K562 (cell line): ENCODE data around the gene PIP5K1B. TPM values are rescaled to one million over a fixed set of nuclear protein-coding genes. Genes with fewer than 3 reads are reported as not detected.

ENCODE experiments used
- ATAC-seq: fragments of 200-7000 bp; cut with Tn5 transposase; 3 replicates; pipeline ENCODE4 v1.9.1; 2020; ENCODE audit warnings: moderate library complexity
- BruUV-seq: library from RNA; stranded (reverse); fragments of 400-500 nt; replicated peaks from 2 replicates; lab custom pipeline; 2021; lab: Mats Ljungman, UMichigan
- CTCF ChIA-PET: fragments of 300-600 bp; formaldehyde crosslinking; extraction: SDS; loops from one replicate; lab custom pipeline; 2021; ENCODE audit warnings: low intra/inter-chr PET ratio; lab: Yijun Ruan, JAX
- POLR2A ChIA-PET: fragments of 300-600, 350-650 bp; sonication (Branson Sonifier 250); formaldehyde crosslinking; extraction: SDS; loops from one replicate; lab custom pipeline; 2021; ENCODE audit warnings: antibody characterized with exemption, inconsistent platforms; lab: Yijun Ruan, JAX
- DNase-seq, 4 experiments: peaks; one replicate each; pipeline versions ENCODE4 v3.0.0 to v3.0.0-alpha.2; 2011 to 2018; ENCODE audit warnings: low spot score in 3 of 4, mixed read lengths in 3 of 4; ENCODE audit errors: extremely low read depth in 1 of 4
- FAIRE-seq: peaks from 2 replicates; lab custom pipeline; 2011; peaks lifted over from hg19 to GRCh38; lab: Jason Lieb, UNC
- H2AFZ ChIP-seq: 2 replicates; pipeline ENCODE4 v1.6.0; 2011; ENCODE audit warnings: low read depth, low read length, control low read depth, inconsistent platforms
- H3K27ac ChIP-seq: fragments of 200-600 bp; 3 replicates; pipeline ENCODE4 v1.8.0; 2011; ENCODE audit warnings: low read depth, mild to moderate bottlenecking, control low read depth, inconsistent platforms, low read length, moderate library complexity, mixed read lengths; ENCODE audit errors: extremely low read depth
- H3K27me3 ChIP-seq, 2 experiments: fragments of 300-600 bp in 1 of 2; 2 replicates in 1 of 2; 3 replicates in 1 of 2; pipeline versions ENCODE4 v1.6.0 to v1.8.0; 2011; ENCODE audit warnings: inconsistent platforms in 2 of 2, low read length in 2 of 2, mild to moderate bottlenecking in 1 of 2, mixed read lengths in 1 of 2, moderate library complexity in 1 of 2; ENCODE audit not compliant: control insufficient read depth in 2 of 2, insufficient read depth in 2 of 2
- H3K36me3 ChIP-seq: fragments of 300-600 bp; 3 replicates; pipeline ENCODE4 v1.8.0; 2011; ENCODE audit warnings: mild to moderate bottlenecking, low read length, inconsistent platforms; ENCODE audit not compliant: control insufficient read depth, insufficient read depth
- H3K4me1 ChIP-seq, 2 experiments: fragments of 200-600 bp in 1 of 2; replicated peaks in 1 of 2; 2 replicates in 1 of 2; 3 replicates in 1 of 2; pipeline versions ENCODE4 v1.5.1 to v1.8.0; 2011; ENCODE audit warnings: inconsistent platforms in 2 of 2, low read length in 2 of 2, mild to moderate bottlenecking in 1 of 2, mixed read lengths in 1 of 2, moderate library complexity in 1 of 2; ENCODE audit not compliant: control insufficient read depth in 2 of 2, insufficient read depth in 2 of 2
- H3K4me2 ChIP-seq: 2 replicates; pipeline ENCODE4 v1.6.1; 2011; ENCODE audit warnings: low read length, control low read depth, inconsistent platforms, mixed read lengths; ENCODE audit not compliant: insufficient read depth
- H3K4me3 ChIP-seq: fragments of 200-600 bp; sonication (generic), shearing (Covaris generic); 2 replicates; pipeline ENCODE4 v1.5.1; 2016; ENCODE audit warnings: control low read depth, inconsistent platforms
- H3K79me2 ChIP-seq: fragments of 200-600 bp; 3 replicates; pipeline ENCODE4 v1.8.0; 2011; ENCODE audit warnings: low read length, inconsistent platforms; ENCODE audit not compliant: control insufficient read depth, insufficient read depth
- H3K9ac ChIP-seq, 2 experiments: 2 replicates each; pipeline versions ENCODE4 v1.6.0 to v1.6.1; 2011; ENCODE audit warnings: low read depth in 2 of 2, low read length in 2 of 2, control low read depth in 1 of 2, inconsistent platforms in 1 of 2, mild to moderate bottlenecking in 1 of 2, mixed read lengths in 1 of 2; ENCODE audit not compliant: insufficient read depth in 1 of 2
- H3K9me1 ChIP-seq: one replicate; pipeline ENCODE4 v1.6.0; 2011; ENCODE audit warnings: inconsistent platforms, mild to moderate bottlenecking, low read length, moderate library complexity; ENCODE audit not compliant: control insufficient read depth, insufficient read depth
- H3K9me3 ChIP-seq: replicated peaks from 2 replicates; pipeline ENCODE4 v1.5.1; 2011; ENCODE audit warnings: low read depth, low read length, inconsistent platforms; ENCODE audit not compliant: control insufficient read depth, insufficient read depth
- H4K20me1 ChIP-seq: replicated peaks from 2 replicates; pipeline ENCODE4 v1.6.1; 2011; ENCODE audit warnings: low read length, inconsistent platforms, mixed read lengths; ENCODE audit not compliant: control insufficient read depth, insufficient read depth
- C11orf30 ChIP-seq: fragments of 450-650 bp; IDR thresholded peaks from 2 replicates; pipeline ENCODE4 v1.6.1; 2016; ENCODE audit warnings: low read depth, mild to moderate bottlenecking
- CREB5 ChIP-seq: fragments of 250-450 bp; sonication (Bioruptor Pico); IDR thresholded peaks from 2 replicates; pipeline ENCODE4 v1.5.0; 2020; ENCODE audit warnings: mild to moderate bottlenecking
- CSDE1 ChIP-seq, 2 experiments: fragments of 450-650 bp; IDR thresholded peaks; 2 replicates each; pipeline ENCODE4 v1.6.1; 2016; ENCODE audit warnings: mild to moderate bottlenecking in 1 of 2
- CTBP1 ChIP-seq: fragments of 450-650 bp; IDR thresholded peaks from 2 replicates; pipeline ENCODE4 v1.6.1; 2016; ENCODE audit warnings: borderline replicate concordance
- E2F1 ChIP-seq: sonication (generic); formaldehyde crosslinking; IDR thresholded peaks from 2 replicates; pipeline ENCODE4 v1.8.1; 2023; ENCODE audit warnings: mild to moderate bottlenecking, missing genetic modification reagents, moderate library complexity
- ETS1 ChIP-seq: conservative IDR thresholded peaks from 2 replicates; pipeline ENCODE4 v1.6.1; 2011; ENCODE audit warnings: low read depth, mild to moderate bottlenecking, low read length; ENCODE audit not compliant: control insufficient read depth
- FOXJ3 ChIP-seq: sonication (generic); formaldehyde crosslinking; IDR thresholded peaks from 2 replicates; pipeline ENCODE4 v1.4.0; 2020; ENCODE audit warnings: mild to moderate bottlenecking, missing genetic modification reagents
- KDM4B ChIP-seq, 2 experiments: fragments of 450-650 bp in 1 of 2; sonication (generic) in 1 of 2; IDR thresholded peaks; 2 replicates each; pipeline ENCODE4 v1.6.1; 2016 to 2017; ENCODE audit warnings: borderline replicate concordance in 2 of 2, antibody characterized with exemption in 1 of 2, low read depth in 1 of 2, mild to moderate bottlenecking in 1 of 2
- MAFG ChIP-seq: fragments of 450-650 bp; conservative IDR thresholded peaks from 2 replicates; pipeline ENCODE4 v1.6.1; 2016; ENCODE audit warnings: missing genetic modification characterization, missing compliant biosample characterization
- NFE2 ChIP-seq: IDR thresholded peaks from 2 replicates; pipeline ENCODE4 v1.6.1; 2014; ENCODE audit warnings: antibody characterized with exemption, low read depth
- PML ChIP-seq: IDR thresholded peaks from 2 replicates; pipeline ENCODE4 v1.6.1; 2012; ENCODE audit warnings: low read length, inconsistent platforms
- XRCC5 ChIP-seq: fragments of 200-400 bp; formaldehyde crosslinking; IDR thresholded peaks from 2 replicates; pipeline ENCODE4 v1.6.1; 2017; ENCODE audit warnings: low read depth, mild to moderate bottlenecking, low read length
- ZNF316 ChIP-seq: fragments of 450-650 bp; IDR thresholded peaks from 2 replicates; pipeline ENCODE4 v1.6.1; 2016
- ZNF699 ChIP-seq: fragments of 250-450 bp; sonication (Bioruptor Pico); IDR thresholded peaks from 2 replicates; pipeline ENCODE4 v1.8.0; 2021; ENCODE audit warnings: mild to moderate bottlenecking, moderate library complexity; ENCODE audit not compliant: insufficient replicate concordance
- WGBS: fragments of 100-300 bp; shearing (Covaris generic); methylation state at CpG from one replicate; pipeline ENCODE4 v1.1.6; 2016; ENCODE audit warnings: low coverage, mixed read lengths; ENCODE audit not compliant: insufficient coverage; ENCODE audit errors: missing lambda C conversion rate; 5-methylcytosine and 5-hydroxymethylcytosine counted together
- in situ Hi-C: fragments of 300-500 bp; cut with MboI; formaldehyde crosslinking; loops from 4 replicates; pipeline ENCODE4 v1.15.0; 2018; ENCODE audit warnings: inconsistent platforms, mixed read lengths
- intact Hi-C: fragments of 100-400 bp; cut with micrococcal nuclease; formaldehyde crosslinking; loops from 2 replicates; pipeline ENCODE4 v1.14.2; 2022
- polyA plus RNA-seq, 8 experiments: library from polyadenylated mRNA; depleted of rRNA in 4 of 8; stranded (reverse) in 5 of 8; unstranded in 3 of 8; fragments of >200 nt; fragmentation: Nextera tagmentation in 2 of 8; fragmentation: Illumina TruSeq in 1 of 8; extraction: Ambion mirVana in 2 of 8; extraction: Trizol in 1 of 8; gene quantifications; 2 replicates each; pipeline versions ENCODE4 v1.2.1 to v1.2.3, GENCODE V29; 2011 to 2014; ENCODE audit warnings: inconsistent platforms in 1 of 8, missing spikeins in 1 of 8
- total RNA-seq, 7 experiments: library from RNA; depleted of rRNA in 6 of 7; stranded (reverse); fragments of >200 nt in 6 of 7; fragmentation: Illumina TruSeq in 2 of 7; extraction: Trizol in 2 of 7; gene quantifications; 2 replicates each; pipeline versions ENCODE4 v1.2.1 to v1.2.3, GENCODE V29; 2011 to 2021; ENCODE audit warnings: low replicate concordance in 1 of 7

The PIP5K1B gene
- total and polyA plus RNA-seq, 9 of the 15 experiments (the other 6 are each of a cell fraction or from before 2014, with no cell fraction given) = 3.1 to 12.9 (median 7.4) TPM

GRCh38 chr9:68727636-68728035 lies 22.6 kb downstream of the PIP5K1B start:
- H4K20me1 ChIP-seq = no peaks in the 10 kb centered on the region
- H3K9me3 ChIP-seq = no peaks in the 10 kb centered on the region
- TF ChIP-seq MAFG (peak; percentile 82), XRCC5 (no peak), ZNF316 (peak; percentile 80), NFE2 (peak; percentile 68), C11orf30 (peak; percentile 69)
- no peaks in the 10 kb centered on the region for H3K27me3 ChIP-seq
- intact Hi-C loops = no loop called here
- BruUV-seq = no TSS peak
- ChIA-PET CTCF (no interaction called here), POLR2A (interaction anchor here (1.5 kb wide), 1 partner anchor 13 kb away, joined by 4 read pairs; no protein-coding TSS in a partner anchor)
- H3K4me3 ChIP-seq = no peak overlapping the region
- no peak overlapping the region for H2AFZ ChIP-seq
- FAIRE-seq (no peak), DNase-seq (no peak), ATAC-seq (peak; percentile 69)
- H3K36me3 ChIP-seq = no peaks in the 10 kb centered on the region
- H3K4me2 ChIP-seq = no peak overlapping the region
- H3K9me1 ChIP-seq = no peaks in the 10 kb centered on the region
- 80% methylated on average over 2 of the region's 2 CpGs for WGBS
- no peak overlapping the region for H3K27ac ChIP-seq
- H3K9ac ChIP-seq = no peak overlapping the region
- peaks cover 0 to 13% of the 10 kb centered on the region in 2 experiments; a peak in 2 of 5 replicates for H3K4me1 ChIP-seq
- peaks cover 33% of the 10 kb centered on the region for H3K79me2 ChIP-seq
- in situ Hi-C loops = no loop called here

- POLR2A ChIA-PET = interaction anchor here (0.6 to 1.5 kb wide), 3 partner anchors 12 to 319 kb away, joined by 3 to 4 read pairs (median 4); no protein-coding TSS in a partner anchor
- no peak overlapping the region for H3K27ac ChIP-seq
- no peak overlapping the region for H3K4me3 ChIP-seq
- intact Hi-C loops (no loop called here), in situ Hi-C loops (no loop called here)
- DNase-seq (no peak), ATAC-seq (no peak), FAIRE-seq (no peak)
- CTCF ChIA-PET = no interaction called here
- peaks cover 0 to 13% of the 10 kb centered on the region in 2 experiments; a peak in 2 of 5 replicates for H3K4me1 ChIP-seq
- no TSS peak for BruUV-seq
- 63% methylated on average over 1 of the region's 1 CpG for WGBS
- no peaks in the 10 kb centered on the region for H3K9me3 ChIP-seq
- H3K79me2 ChIP-seq = peaks cover 25% of the 10 kb centered on the region
- H2AFZ ChIP-seq = no peak overlapping the region
- H3K27me3 ChIP-seq = no peaks in the 10 kb centered on the region
- no peaks in the 10 kb centered on the region for H3K9me1 ChIP-seq
- no peaks in the 10 kb centered on the region for H3K36me3 ChIP-seq
- no peak overlapping the region for H3K4me2 ChIP-seq
- no peaks in the 10 kb centered on the region for H4K20me1 ChIP-seq
- H3K9ac ChIP-seq = no peak overlapping the region
- TF ChIP-seq CTBP1 = no peak
- TF ChIP-seq FOXJ3 (CRISPR knock-in tag) = no peak
- no peak for TF ChIP-seq E2F1 (CRISPR knock-in tag)
- TF ChIP-seq ETS1 = no peak
- TF ChIP-seq CREB5 (CRISPR knock-in tag) = no peak
- TF ChIP-seq CSDE1 (IDR thresholded peaks at IDR 0.05) = no peak
- TF ChIP-seq ZNF699 (CRISPR knock-in tag) = no peak
- TF ChIP-seq PML = no peak
- no peak for TF ChIP-seq KDM4B (IDR thresholded peaks at IDR 0.05; ENCODE audit: borderline replicate concordance in 2 of 2, low read depth in 1 of 2)
Observed at GRCh38 chr9:68728731-68729130, 23.7 kb downstream of the PIP5K1B start.
